GM12874 (cell line): ENCODE results near the gene ASB6.

ENCODE experiments used
- CTCF ChIP-seq: IDR thresholded peaks from 2 replicates; pipeline ENCODE4 v1.5.1; 2011; ENCODE audit warnings: low read depth, mild to moderate bottlenecking, control low read depth, low read length, moderate library complexity; ENCODE audit not compliant: insufficient read depth

The ASB6 gene

GRCh38 chr9:129609486-129610212, 32.3 kb downstream of the ASB6 start:
- no peak for TF ChIP-seq CTCF

GRCh38 chr9:129608561-129609481, 33.1 kb downstream of the ASB6 start:
- TF ChIP-seq CTCF, result no peak

- no peak for TF ChIP-seq CTCF
These were observed 34.9 kb downstream of the ASB6 start for GRCh38 chr9:129607027-129607387.

- TF ChIP-seq CTCF, result no peak
These were observed 35.6 kb downstream of the ASB6 start for GRCh38 chr9:129606161-129607026.

- no peak for TF ChIP-seq CTCF
These were observed 37.2 kb downstream of the ASB6 start for GRCh38 chr9:129604766-129605163.

- TF ChIP-seq CTCF, result no peak
These were observed 37.7 kb downstream of the ASB6 start for GRCh38 chr9:129604056-129604765.
